HG02885 (cell line): Measurements from ENCODE around the gene IKZF3.

Experiments used
- ATAC-seq: cut with Tn5 transposase; IDR thresholded peaks from one replicate; pipeline ENCODE4 v1.9.1; 2021; ENCODE audit warnings: mild to moderate bottlenecking; ENCODE audit not compliant: unreplicated experiment, poor library complexity

Gene IKZF3

DNA sequence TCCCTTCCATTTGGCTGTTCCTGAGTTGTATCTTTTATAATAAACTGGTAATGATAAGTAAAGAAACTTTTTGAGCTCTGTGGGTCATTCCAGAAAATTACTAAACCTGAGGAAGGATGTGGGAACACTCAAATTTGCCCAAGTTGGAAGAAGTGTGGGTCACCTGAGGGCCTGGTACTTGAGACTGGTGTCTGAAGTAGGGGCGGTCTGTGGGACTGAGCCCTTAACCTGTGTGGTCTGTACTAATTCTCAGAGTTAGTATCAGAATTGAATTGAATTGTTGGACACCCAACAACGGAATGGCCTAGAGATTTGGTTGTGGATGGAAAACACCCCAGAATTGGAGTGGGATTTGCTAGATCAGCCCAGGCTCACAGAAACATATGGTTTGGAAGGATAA, 43.1 kb downstream of the IKZF3 start:
- no peak for ATAC-seq

DNA sequence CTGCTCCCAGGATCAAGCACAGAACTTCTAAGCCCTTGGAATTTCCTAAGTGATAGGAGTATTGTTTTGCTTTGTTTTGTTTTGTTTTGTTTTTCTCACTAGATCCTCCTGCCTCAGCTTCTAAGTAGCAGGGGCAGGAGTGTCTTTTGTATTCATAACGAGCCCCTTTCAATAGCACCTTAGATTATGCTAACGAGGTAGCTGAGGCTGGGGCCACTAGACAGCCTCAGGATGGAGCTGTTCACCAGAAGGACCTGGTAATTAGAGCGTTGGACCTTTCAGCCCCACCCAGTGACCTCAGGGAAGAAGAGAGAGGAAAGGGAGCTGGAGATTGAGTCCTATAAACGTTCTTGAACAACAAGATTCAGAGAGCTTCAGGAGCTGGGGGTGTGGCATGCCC, 43.6 kb downstream of the IKZF3 start:
- no peak for ATAC-seq

DNA sequence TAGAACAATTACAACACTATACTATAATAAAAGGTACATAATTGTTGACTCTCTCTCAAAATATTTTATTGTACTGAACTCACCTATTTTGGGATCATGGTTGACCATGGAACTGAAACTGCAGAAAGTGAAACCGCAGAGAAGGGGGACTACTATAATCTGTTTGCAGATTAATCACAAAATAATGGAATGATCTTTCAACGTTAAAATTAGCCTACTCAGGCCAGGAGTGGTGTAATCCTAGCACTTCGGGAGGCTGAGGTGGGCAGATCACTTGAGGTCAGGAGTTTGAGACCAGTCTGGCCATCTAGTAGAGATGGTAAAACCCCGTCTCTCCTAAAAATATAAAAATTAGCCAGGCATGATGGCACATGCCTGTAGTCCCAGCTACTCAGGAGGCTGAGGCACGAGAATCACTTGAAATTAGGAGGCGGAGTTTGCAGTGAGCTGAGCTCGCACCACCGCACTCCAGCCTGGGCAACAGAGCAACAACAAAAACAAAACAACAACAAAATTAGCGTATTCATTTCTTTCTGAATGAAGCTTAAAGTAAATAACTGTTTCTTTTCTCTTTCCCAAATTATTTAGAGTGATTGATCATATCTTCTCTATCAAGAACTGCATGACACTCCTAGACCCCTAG, 45.6 kb downstream of the IKZF3 start:
- ATAC-seq = no peak

DNA sequence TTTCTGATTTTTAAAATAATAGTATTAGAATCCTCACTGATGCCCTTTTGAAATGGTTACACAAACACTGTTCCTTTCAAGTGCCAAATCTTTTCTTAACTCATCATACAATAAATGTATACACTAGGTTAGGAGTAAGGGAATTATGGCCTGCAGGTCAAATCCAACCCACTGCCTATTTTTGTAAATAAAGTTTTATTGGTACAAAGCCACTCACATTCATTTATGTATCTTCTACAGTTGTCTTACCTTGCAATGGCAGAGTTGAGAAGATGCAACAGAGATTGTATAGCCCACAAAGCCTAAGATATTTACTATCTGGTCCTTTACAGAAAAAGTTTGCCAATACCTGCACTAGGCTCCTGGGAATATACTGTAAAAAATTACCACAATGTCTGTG, 47.8 kb downstream of the IKZF3 start:
- no peak for ATAC-seq

DNA sequence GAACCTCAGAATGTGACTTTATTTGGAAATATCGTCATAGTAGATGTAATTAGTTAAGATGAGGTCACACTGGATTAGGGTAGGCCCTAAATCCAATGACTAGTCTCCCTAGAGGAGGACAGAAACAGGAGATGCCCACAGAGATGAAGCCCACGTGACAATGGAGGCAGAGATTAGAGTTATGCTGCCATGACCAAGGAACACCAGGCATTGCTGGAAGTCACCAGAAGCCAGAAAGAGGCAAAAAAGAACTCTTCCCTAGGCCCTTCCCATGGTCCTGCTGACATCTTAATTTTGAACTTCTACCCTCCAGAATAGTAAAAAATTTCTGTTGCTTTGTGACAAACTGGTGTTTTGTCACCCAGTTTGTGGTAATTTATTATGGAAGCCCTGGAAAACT, 49.6 kb downstream of the IKZF3 start:
- ATAC-seq = no peak

DNA sequence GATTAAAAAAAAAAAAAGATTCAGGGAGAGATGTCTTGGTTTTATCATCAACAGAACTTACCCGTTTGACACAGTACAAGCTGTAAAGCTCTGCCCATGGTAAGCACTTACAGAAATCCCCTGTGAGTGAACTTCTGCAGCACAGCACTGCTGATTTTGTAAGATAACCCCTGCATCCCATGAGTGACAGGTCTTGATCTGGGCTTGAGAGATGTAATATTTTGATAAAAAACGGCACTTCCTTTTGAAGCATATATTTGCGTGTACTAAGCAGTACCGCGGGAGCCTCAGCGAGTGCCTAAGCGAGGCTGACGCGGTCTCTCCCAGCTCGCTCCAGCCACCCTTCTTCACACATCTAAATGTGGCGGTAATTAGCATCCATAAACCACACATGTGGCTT, 50.5 kb downstream of the IKZF3 start:
- ATAC-seq = no peak

DNA sequence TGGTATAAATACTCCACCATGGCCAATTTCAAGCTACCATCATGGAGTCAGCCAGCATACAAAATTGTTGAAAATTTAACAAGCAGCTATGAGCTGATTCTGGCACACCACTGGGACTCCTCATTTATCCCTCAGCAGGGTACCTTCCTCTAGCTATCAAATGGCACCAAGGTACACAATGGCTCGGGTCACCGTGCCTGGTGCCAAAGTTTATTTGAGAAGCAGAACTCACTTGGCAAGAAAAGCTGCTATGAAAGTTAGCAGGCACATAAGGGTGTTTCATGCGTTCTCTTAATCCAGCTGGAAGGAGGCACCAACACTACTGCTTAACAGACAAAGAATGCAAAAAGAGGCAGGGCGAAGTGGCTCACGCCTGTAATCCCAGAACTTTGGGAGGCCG, 51.6 kb downstream of the IKZF3 start:
- ATAC-seq = no peak

DNA sequence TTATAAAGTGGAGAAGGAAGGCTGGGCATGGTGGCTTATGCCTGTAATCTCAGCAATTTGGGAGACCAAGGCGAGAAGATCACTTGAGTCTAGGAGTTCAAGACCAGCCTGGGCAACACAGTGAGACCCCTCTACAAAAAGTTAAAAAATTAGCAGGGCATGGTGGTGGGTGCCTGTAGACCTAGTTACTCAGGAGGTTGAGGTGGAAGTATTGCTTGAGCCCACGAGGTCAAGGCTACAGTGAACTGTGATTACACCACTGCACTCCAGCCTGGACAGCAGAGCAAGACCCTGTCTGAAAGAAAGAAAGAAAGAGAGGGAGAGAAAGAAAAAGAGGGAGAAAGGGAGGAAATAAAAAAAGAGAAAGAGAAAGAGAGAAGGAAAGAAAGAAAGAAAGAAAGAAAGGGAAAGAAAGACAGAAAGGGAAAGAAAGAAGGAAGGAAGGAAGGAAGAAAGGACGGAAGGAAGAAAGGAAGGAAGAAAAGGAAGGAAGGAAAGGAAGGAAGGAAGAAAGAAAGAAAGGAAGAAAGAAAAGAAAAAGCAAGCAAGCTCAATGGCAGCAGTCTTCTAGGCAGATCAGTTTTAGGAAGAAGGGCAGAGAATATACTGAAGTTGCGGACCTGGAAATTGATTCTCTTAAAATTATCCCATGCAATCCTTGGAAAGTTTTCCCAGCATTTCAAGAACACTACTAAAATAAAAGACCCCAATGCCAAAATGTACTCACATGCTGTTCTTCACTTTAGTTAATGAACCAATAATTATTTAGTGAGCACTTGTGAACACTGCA, 53.0 kb downstream of the IKZF3 start:
- no peak for ATAC-seq

DNA sequence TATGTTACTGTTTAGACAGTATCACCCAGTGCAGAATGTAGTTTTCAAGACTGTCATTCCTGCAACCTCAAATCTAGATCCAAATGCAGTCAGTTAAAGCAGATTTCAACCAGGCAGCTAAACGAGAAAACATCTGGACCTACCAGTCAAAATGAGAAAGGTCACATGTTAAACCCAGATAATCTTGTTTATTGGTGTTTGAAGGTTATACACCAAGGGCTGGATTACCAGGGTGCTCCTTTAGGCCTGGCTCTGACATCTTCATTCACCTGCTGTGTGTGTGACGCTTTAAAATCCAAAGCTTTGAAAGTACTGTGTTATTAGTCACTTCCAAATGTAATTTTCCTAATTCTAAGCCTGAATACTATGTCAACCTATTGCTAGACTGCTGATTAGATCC, 54.9 kb downstream of the IKZF3 start:
- ATAC-seq = no peak

DNA sequence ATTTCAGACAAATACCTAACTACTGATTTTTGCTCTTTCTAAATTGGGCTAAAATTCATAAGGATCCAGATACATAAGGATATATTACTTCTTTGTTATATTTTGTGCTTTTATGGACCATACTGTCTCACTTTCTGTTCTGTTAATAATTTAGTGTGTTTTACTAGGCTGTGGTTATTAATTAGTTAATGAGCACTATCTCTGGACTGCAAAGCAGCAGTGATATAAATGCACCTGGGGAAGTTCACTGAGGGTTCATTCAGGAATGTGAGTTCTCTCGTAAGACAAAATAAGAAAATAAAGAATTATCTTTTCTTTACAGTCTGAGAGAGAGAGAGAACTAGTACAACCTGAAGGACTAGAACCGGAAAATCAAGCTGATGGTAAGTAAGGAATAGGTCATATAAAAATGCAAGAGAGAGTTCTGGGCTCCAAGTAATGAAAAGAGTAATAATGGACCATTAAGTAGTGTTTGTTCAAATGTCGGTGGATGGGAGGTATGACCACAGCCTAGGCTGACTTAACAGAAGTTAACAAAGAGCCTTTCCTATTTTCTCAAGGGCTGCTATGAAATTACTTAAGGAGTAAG, 55.6 kb downstream of the IKZF3 start:
- no peak for ATAC-seq

DNA sequence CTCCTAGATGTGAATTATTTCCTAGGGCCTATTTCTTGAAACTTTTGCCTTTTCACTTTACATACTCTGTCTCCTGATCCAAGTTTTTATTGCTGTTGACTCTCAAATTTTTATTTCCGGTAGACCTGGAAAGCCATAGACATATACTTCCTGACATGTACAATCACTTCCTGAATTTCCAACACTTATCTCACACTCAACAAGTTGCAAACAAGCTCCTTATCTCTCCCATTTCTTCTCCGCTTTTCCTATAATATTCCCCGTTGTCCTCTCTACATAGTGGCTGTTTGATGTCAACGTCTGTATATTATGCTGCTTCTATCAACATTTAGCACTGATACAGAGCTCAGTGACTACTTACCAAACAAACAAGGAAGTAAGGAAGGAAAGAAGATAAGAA, 59.3 kb downstream of the IKZF3 start:
- no peak for ATAC-seq

DNA sequence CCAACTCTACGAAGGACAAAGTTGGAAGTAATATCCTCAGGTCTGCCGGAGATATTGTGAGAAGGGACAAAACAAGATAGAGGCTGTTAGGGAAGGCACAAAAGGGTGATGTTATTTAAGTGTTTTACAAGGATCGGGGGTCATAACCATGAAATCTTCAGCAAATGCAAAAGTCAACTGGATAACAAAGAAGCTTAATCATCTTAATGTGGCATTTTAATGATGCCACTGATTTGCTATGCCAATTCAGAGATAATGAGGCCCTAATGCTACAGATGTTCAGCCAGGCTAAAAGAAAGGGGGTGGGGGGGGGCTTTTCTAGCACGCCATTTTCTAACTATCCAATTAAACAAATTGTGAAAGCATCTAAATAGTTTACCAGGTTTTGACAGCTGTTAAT, 63.1 kb downstream of the IKZF3 start:
- ATAC-seq = no peak

DNA sequence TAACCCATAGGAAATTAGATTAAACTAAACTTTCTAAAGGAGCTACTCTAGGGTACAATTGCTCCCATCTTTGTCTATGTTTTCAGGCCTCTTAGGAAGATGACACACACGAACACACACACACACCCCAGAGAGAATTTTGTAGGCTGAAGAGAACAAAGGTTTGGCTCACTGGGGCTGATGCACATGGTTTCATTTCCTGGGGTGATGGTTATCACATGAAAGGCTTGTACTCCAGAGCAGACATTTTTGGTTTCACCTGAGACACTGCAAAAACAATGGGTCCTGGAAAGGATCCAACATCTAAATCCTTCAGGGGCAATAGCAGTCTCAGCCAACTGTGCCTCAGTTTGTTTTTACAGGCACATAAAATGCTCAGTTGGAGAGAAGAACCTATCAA, 63.6 kb downstream of the IKZF3 start:
- ATAC-seq = peak; percentile 60

DNA sequence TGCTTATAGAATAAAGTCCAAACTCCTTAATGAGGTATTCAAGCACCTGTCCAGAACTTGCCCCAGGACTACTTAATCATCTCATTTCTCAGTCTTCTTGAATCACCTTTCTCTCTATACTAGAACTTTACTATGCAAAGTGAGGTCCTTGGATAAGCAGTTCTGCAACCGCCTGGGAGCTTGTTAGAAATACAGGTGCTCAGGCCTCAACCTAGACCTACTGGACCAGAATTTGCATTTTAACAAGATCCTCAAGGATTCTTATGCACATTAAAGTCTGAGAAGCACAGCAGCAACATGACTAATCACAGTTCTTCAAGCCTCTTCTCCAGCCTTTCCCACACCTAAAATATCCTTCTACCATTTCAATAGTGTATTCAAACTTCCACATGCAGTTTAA, 64.7 kb downstream of the IKZF3 start:
- ATAC-seq = no peak

DNA sequence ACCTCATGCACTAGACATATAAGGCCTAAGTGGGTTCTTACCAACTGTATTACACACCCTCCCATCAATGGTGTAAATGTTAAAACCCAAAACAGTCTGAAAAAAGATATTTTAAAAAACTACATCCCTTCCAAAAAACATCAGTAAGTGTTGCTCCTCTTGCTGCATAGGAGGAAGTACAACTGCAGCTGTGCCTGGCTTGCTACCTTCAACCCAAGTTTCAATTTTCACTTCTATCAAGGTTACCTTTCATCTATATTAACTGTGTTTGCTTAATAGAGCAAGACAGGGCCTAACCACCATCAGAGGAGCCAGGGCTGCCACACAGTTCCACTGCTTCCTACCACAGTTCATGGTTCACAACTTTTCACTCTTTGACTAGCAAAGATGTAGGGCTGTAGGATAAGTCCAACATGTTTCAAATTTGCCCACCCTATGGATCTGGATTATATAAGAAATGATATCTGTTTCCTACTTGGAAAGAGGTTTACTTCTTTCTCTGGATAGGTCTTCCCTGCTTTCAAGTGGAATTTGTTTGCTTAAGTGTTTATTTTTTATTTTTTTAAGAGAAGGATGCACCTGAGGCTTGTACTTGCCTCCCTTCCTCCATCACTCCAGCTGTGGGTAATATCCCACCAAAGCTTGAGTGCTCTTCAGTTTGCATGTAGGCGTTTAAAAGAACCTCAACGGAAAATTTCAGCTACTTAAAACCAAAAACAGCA, 69.7 kb downstream of the IKZF3 start:
- ATAC-seq = peak; percentile 77

DNA sequence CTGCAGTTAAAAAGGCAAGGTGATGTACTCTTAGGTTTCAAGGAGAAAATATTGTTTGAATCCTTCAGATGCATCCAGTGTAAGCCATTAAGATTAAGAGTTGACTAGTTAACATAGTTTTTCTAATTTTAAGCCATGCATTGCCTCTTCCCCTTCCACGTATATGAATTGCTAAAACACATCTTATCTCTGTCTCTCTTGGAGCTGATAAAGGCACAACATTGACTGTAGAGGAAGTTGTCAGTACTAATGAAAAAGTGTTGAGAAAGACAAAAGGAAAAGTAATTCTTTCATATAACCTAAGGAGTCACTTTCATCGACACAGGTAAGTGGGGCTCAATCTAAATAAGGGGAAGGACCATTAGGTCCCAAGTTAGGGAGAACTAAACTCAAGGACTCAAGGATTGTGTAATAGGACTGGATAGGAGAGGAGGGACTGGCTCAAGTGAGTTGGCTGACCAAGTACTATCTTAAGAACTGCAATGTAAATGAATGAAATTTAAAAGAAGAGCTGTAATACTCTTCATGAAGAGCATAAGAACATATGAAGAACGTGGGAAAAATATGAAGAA, 70.7 kb downstream of the IKZF3 start:
- no peak for ATAC-seq

DNA sequence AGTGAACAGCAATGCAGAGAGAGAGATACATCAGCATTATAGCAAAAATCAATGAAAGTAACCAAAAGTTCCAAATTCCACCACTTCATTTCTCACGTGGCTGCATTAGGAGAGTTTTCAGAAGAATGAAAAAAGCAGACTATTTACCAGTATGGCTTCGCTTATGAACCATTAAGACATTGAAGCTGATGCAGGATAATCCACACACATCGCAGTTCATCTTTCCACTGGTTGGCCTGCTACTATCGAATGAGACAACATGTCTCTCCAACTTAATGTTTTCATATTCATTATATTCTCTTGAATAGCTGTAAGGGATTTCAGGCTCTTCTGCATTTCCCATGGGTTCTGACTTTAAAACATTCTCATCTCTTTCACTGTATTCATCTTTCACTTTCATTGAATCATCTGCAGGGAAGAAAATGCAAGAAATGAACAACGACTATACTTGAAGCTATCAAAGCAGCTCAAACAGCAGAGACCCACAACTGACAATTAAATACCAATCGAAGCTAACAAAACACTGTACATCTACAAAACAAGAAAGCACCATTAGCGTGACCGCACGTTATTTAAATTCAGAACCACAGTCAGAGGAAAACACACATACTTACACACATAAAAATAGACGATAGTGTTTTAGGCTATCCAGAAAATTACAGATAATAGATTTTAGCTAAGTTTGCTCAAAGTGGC, 71.4 kb downstream of the IKZF3 start:
- ATAC-seq = no peak

DNA sequence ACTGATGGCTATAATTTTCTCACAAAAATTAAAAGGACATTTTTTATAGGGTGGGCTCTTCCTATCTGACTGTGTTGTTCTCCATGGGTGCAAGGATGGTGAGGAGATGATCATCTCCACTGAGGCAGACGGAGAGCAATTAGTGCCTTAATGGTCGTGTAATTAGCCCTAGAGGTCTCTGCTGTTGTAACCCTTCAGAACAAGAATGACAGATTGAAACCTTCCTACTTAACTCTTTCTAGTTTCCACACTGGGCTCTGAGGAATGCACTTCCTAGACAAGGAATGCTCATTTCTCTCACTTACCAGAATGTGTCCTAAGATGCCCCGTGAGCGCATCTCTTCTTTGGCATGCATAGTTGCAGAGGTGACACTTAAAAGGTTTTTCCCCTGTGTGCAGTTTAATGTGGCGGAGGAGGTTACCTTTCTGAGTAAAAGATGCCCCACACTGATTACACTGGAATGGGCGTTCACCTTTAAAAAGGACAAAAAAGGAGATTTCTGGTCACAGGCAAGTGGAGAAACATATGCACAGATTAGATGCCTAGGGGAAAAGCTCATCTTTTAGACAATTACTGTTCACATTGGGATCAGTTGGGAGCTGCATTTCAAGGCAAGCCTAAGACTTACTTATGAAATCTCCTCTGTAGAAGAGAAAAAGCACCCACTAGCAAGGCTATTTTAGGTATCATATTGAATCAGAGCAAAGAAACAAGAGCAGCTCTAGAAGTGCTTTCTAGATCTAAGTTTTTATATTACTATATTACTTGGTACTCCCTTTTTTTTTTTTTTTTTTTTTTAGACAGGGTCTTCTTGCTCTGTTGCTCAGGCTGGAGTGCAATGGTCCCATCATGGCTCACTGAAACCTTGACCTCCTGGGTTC, 72.8 kb downstream of the IKZF3 start:
- ATAC-seq = no peak

DNA sequence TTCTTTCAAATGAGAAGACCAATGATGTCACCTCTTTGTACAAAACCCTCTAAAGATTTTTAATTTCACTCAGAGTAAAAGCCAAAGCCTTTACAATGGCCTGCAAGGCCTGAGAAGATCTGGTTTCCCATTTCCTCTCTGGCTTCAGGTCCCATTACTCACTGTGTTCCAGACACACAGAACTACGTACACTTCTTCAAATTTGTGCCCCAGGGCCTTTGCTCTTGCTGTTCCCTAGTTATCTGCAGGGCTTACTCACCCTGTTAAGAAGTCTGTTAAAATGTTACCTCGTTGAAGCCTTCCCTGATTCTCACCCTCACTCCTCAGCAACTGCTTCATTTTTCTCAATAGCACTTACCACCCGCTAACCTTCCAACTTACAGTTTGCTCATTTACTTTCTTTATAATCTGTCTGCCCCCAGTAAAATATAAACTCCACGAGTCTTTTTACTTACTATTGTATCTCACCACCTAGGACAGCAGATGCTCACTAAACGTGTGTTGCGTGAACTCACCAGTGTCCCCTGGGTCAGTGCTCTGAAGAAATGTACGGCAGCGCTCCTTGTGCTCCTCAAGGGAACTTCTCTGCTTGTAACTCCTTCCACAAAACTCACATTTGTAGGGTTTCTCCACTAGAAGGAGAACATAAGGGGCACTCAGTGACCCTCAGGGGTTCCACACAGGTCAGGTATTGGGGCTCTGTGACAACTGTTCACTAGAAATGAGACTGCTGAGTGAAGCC, 76.2 kb downstream of the IKZF3 start:
- ATAC-seq = no peak
